GM21619 (cell line): ENCODE results near the gene FKBP6.
"Not testable (repeated sequence)": the region's sequence is repeated elsewhere in the genome, so short reads cannot be mapped to it uniquely, and the experiment has no call there.

Experiments
- ATAC-seq: cut with Tn5 transposase; IDR thresholded peaks from one replicate; pipeline ENCODE4 v1.9.1; 2021; ENCODE audit not compliant: unreplicated experiment

The FKBP6 gene

GRCh38 chr7:73387908-73388414, 60.0 kb downstream of the FKBP6 start:
- no peak for ATAC-seq

DNA sequence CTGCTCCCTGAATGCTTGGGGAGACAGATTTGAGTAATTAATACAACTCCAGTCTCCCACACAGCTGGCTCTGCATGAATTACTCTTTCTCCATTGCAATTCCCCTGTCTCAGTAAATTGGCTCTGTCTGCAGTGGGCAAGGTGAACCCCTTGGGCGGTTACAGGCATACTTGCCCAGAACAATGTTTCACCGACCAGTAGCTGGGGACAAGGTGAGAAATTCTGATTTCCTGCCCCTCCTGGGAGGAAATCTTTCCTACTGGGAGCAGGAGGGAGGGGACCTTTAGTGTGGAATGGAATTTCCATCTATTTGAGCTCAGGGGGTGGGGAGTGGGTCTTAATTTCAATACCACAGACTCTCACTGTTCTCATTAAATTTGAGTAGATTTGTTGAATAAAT, 63.4 kb downstream of the FKBP6 start:
- no peak for ATAC-seq

DNA sequence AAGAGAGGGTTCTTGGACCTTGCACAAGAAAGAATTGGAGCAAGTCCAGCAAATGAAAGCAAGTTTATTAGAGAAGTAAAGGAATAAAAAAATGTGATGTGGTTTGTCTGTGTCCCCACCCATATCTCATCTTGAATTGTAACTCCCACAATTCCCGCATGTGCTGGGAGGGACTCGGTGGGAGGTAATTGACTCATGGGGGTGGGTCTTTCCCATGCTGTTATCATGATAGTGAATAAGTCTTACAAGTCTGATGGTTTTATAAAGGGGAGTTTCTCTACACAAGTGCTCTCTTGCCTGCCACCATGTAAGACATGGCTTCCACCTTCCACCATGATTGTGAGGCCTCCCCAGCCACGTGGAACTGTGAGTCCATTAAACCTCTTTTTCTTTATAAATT, 66.5 kb downstream of the FKBP6 start:
- no peak for ATAC-seq

DNA sequence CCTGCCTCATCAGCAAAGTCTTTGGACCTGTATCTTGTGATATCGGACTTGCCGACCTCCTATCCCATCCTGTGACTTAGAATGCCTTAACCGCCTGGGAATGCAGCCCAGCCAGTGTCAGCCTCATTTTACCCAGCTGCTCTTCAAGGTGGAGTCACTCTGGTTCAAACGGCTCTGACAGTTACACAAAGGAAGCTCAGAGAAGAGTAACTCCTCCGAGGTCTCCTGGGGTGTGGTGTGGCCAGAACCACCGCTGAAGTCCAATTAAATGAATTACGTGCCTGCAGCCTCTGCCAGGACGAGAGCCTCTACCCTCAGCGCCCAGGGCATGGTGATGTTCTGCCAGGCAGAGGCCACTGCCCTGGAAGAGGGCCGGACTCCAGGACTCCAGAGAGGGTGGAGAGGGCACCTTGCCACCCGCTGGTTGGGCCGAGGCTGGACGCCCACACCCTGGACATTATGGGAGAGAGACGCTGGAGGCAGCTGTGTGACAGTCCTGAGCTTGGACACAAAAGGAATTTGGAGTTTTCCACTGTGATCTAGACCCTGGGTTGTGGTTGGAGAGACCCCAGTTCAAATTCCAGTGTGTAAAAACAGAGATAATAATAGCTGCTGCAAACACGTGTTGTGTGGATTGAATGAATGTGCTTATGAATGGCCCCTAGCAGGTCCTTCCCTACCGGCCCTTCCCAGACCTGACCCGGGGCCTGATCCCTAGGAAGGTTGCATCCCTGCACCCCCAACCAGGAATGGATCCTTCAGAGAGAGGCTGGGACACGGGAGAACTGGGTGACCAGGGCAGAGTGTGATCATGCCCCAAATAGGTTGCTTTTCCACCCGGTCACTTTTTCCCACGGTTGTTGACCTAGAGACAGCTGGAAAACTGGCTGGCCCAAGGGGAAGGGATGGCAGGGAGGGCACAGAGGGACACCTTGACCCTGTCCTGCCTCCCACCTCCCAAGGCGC, 67.9 kb downstream of the FKBP6 start:
- no peak for ATAC-seq

GRCh38 chr7:73397521-73398281, 69.7 kb downstream of the FKBP6 start:
- no peak for ATAC-seq

DNA sequence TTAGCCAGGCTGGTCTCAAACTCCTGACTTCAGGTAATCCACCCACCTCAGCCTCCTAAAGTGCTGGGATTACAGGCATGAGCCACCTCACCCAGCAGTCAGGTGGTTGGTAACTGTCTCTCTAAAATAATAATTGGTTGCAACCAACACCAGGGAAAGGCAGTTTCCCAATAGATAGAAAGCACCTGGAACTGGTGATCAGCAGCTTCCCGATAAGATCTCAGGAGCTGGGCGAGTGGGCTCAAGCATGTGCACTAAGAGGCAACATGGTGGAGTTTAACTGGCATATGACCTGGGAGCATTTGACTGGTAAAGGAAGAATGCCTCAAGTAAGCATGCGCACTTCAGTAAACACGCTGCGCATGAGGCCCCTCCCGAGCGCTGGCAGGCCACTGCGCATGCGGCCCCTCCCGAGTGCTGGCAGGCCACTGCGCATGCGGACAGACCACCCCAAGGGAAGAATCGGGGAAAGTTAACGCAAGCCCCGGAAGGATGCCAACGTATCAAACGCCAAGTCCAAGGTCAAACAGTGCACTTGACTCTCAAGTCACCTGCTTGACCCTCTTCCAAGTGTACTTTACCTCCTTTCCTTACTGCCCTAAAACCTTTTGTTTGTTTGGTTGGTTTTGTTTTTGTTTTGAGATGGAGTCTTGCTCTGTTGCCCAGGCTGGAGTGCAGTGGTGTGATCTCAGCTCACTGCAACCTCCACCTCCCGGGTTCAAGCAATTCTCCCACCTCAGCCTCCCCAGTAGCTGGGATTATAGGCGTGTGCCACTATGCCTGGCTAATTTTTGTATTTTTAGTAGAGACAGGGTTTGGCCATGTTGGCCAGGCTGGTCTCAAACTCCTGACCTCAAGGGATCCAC, 71.5 kb downstream of the FKBP6 start:
- not testable (repeated sequence) for ATAC-seq

- not testable (repeated sequence) for ATAC-seq
Observed at GRCh38 chr7:73404860-73405259, 76.9 kb downstream of the FKBP6 start.
